AG09309 (cell line): ENCODE results near the gene TAOK1.

ENCODE experiments used
- DNase-seq: peaks from one replicate; pipeline ENCODE4 v3.0.0-alpha.2; 2010; ENCODE audit warnings: low read depth
- H3K4me3 ChIP-seq: 2 replicates; pipeline ENCODE4 v1.5.1; 2011; ENCODE audit warnings: mild to moderate bottlenecking, low read depth, low read length, moderate library complexity; ENCODE audit not compliant: control insufficient read depth
- CTCF ChIP-seq: IDR thresholded peaks from 2 replicates; pipeline ENCODE4 v1.5.1; 2011; ENCODE audit warnings: mild to moderate bottlenecking, low read depth, low read length, inconsistent platforms; ENCODE audit not compliant: insufficient read depth, control insufficient read depth; ENCODE audit errors: missing control alignments

The TAOK1 gene

GRCh38 chr17:29388937-29389336, 1.2 kb upstream of the TAOK1 start:
- TF ChIP-seq CTCF = no peak
- DNase-seq = no peak
- H3K4me3 ChIP-seq = no peak overlapping the region

- H3K4me3 ChIP-seq = peak overlapping the region; percentile 68
- no peak for DNase-seq
- TF ChIP-seq CTCF = no peak
Measured at GRCh38 chr17:29390851-29391631, 878 bp downstream of the TAOK1 start.

GRCh38 chr17:29393436-29393835, 3.3 kb downstream of the TAOK1 start:
- DNase-seq = no peak
- H3K4me3 ChIP-seq = no peak overlapping the region
- no peak for TF ChIP-seq CTCF

GRCh38 chr17:29394761-29395160, 4.6 kb downstream of the TAOK1 start:
- DNase-seq = no peak
- TF ChIP-seq CTCF = no peak
- H3K4me3 ChIP-seq = no peak overlapping the region

GRCh38 chr17:29396066-29396465, 5.9 kb downstream of the TAOK1 start:
- no peak overlapping the region for H3K4me3 ChIP-seq
- DNase-seq = no peak
- TF ChIP-seq CTCF = no peak

GRCh38 chr17:29399634-29400033, 9.5 kb downstream of the TAOK1 start:
- H3K4me3 ChIP-seq = no peak overlapping the region
- no peak for DNase-seq
- TF ChIP-seq CTCF = no peak
